Measurements from ENCODE around the gene LDLRAD3. TPM values are rescaled to one million over a fixed set of nuclear protein-coding genes. Genes with fewer than 3 reads are reported as not detected.
"Not testable (repeated sequence)": the region's sequence is repeated elsewhere in the genome, so short reads cannot be mapped to it uniquely, and the experiment has no call there.

LDLRAD3 gene
- total and polyA plus RNA-seq, 3 donors from 2014 or later, result 7.1 to 14.6 (median 12.0) TPM

DNA sequence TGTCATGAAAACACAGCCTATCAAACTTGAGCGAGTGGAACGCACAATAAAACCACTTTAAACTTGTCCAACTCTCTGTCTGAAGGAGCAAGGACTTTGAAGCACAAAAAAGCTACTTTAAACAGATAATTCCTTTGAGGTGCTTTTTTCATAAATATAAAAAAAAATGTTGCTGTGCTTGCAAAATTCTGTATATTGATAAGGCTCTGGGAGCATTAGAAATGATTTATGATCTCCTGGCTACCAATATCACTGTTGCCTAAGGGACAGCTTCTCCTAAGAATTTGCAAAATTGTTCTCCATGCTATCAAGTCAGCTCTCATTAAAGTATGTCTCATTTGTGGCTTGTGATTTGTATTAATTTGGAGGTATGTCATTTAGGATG lies 37.6 kb upstream of the LDLRAD3 start:
- 36 to 41% methylated on average over 2 of the region's 2 CpGs for WGBS, 2 donors
- Histone ChIP-seq H3K9me3 (no peaks in the 10 kb centered on the region), H3K27me3 (no peaks in the 10 kb centered on the region), H3K4me1 (peaks cover 46% of the 10 kb centered on the region), H3K27ac (peak overlapping the region; percentile 80 to 83), H3K36me3 (ENCODE audit: low read depth, missing control alignments) (no peaks in the 10 kb centered on the region), H3K4me3 (no peak overlapping the region)
- intact Hi-C loops (cut with DNase I; ENCODE audit: low total_unique reads), result no loop called here
- TF ChIP-seq, protein P1, sequence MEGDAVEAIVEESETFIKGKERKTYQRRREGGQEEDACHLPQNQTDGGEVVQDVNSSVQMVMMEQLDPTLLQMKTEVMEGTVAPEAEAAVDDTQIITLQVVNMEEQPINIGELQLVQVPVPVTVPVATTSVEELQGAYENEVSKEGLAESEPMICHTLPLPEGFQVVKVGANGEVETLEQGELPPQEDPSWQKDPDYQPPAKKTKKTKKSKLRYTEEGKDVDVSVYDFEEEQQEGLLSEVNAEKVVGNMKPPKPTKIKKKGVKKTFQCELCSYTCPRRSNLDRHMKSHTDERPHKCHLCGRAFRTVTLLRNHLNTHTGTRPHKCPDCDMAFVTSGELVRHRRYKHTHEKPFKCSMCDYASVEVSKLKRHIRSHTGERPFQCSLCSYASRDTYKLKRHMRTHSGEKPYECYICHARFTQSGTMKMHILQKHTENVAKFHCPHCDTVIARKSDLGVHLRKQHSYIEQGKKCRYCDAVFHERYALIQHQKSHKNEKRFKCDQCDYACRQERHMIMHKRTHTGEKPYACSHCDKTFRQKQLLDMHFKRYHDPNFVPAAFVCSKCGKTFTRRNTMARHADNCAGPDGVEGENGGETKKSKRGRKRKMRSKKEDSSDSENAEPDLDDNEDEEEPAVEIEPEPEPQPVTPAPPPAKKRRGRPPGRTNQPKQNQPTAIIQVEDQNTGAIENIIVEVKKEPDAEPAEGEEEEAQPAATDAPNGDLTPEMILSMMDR (IDR thresholded peaks at IDR 0.05), result no peak
- no peak for TF ChIP-seq POLR2A (IDR thresholded peaks at IDR 0.05)
- DNase-seq, result no peak

DNA sequence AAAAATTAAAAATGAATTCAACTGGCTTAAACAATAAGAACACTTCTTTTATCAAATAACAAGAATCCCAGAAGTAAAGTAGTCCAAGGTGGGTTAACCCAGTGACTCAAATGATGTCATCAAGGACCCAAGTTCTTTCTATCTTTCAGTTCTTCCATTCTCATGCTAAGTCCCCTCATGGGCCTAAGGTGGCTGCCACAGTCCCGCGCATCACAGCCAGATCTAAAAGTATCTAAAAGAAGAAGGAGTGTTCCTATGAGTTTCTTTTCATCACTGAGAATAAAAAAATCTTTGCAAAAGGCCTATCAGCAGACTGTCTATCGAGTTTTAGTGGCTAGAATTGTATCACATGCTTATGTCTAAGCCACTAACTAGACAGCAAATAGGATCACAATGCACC lies 37.2 kb upstream of the LDLRAD3 start:
- no peaks in the 10 kb centered on the region for H3K36me3 ChIP-seq (ENCODE audit: low read depth, missing control alignments)
- peaks cover 46% of the 10 kb centered on the region for H3K4me1 ChIP-seq
- no peak for DNase-seq
- peak overlapping the region; percentile 80 to 83 for H3K27ac ChIP-seq
- intact Hi-C loops (cut with DNase I; ENCODE audit: low total_unique reads), result no loop called here
- H3K27me3 ChIP-seq, result no peaks in the 10 kb centered on the region
- H3K9me3 ChIP-seq, result no peaks in the 10 kb centered on the region
- no peak overlapping the region for H3K4me3 ChIP-seq
- WGBS, 2 donors, result 51 to 70% methylated on average over 3 of the region's 3 CpGs
- no peak for TF ChIP-seq POLR2A (IDR thresholded peaks at IDR 0.05)
- TF ChIP-seq, protein P1 (IDR thresholded peaks at IDR 0.05), result no peak

- Histone ChIP-seq H3K9me3 (no peaks in the 10 kb centered on the region), H3K4me3 (no peak overlapping the region), H3K4me1 (peaks cover 46% of the 10 kb centered on the region), H3K27me3 (no peaks in the 10 kb centered on the region), H3K27ac (peak overlapping the region; percentile 80 to 83), H3K36me3 (ENCODE audit: low read depth, missing control alignments) (no peaks in the 10 kb centered on the region)
- 40 to 46% methylated on average over 4 of the region's 4 CpGs for WGBS, 2 donors
- DNase-seq, result peak; percentile 70
- intact Hi-C loops (cut with DNase I; ENCODE audit: low total_unique reads), result no loop called here
- no peak for TF ChIP-seq POLR2A (IDR thresholded peaks at IDR 0.05)
- TF ChIP-seq, protein P1 (IDR thresholded peaks at IDR 0.05), result no peak
These were observed 36.0 kb upstream of the LDLRAD3 start for GRCh38 chr11:35907648-35908431.

DNA sequence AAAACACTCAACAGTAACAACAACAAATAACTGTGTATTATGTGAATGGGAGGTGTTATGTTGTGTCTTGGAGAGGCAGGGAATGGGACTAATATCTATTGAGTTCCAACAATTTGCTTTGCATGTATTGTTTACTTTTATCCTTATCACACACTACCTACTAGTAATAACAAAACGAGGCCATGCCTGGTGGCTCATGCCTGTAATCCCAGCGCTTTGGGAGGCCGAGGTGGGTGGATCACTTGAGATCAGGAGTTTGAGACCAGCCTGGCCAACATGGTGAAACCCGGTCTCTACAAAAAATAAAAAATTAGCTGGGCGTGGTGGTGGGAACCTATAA lies 35.5 kb upstream of the LDLRAD3 start:
- H3K4me3 ChIP-seq; H3K36me3 ChIP-seq (ENCODE audit: low read depth, missing control alignments); intact Hi-C loops (cut with DNase I; ENCODE audit: low total_unique reads); H3K9me3 ChIP-seq; H3K27me3 ChIP-seq; DNase-seq: not testable (repeated sequence)
- H3K4me1 ChIP-seq, result peaks cover 46% of the 10 kb centered on the region
- 56 to 64% methylated on average over 5 of the region's 5 CpGs for WGBS, 2 donors
- H3K27ac ChIP-seq, result peak overlapping the region; percentile 69 to 83

DNA sequence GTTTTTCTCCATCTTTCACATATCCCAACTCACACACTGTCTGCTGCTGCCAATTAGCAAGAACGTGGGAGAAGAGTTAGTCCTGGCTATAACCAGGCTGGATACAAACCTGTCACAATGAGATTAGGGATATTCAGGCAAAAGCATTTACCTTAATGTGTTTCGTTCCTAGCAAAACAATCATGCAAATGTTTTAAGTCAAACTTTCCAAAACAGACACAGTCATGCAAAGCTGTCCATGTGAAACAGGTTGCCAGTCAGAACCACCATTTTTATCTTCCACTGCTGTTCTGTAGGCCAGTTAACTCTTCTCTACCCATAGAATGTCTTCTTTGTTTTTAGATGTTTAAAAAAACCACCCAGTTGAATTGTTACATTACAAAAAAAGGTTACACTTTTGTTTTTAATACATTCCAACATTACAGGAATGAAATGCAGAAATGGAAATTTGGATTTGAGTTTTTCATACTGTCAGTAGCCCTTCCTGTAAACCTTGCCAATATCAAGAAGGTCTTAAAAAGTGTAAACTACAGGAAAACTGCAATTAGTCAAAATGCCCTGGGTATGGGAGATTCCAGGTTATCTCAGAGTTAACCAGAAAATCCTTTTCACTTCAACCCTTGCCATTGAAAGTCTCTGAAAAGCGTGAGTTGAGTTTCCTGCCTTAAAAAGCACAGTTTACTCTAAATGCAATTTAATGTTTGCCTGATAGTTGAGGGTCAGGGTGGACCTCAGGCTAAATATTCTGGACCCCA lies 34.2 kb upstream of the LDLRAD3 start:
- DNase-seq, result no peak
- Histone ChIP-seq H3K4me3 (no peak overlapping the region), H3K36me3 (ENCODE audit: low read depth, missing control alignments) (no peaks in the 10 kb centered on the region), H3K27ac (peak overlapping the region in 1 of 2 donors; percentile 83), H3K4me1 (peaks cover 45% of the 10 kb centered on the region), H3K9me3 (no peaks in the 10 kb centered on the region), H3K27me3 (no peaks in the 10 kb centered on the region)
- WGBS, 2 donors, result 31 to 50% methylated on average over 3 of the region's 3 CpGs
- TF ChIP-seq, protein P1 (IDR thresholded peaks at IDR 0.05), result no peak
- no peak for TF ChIP-seq POLR2A (IDR thresholded peaks at IDR 0.05)
- intact Hi-C loops (cut with DNase I; ENCODE audit: low total_unique reads), result no loop called here
